Measurements from ENCODE around the gene NCOA7.
A peak's percentile ranks its signal among the peaks of the same experiment; 100 is the strongest.
"Not testable (repeated sequence)": the region's sequence is repeated elsewhere in the genome, so short reads cannot be mapped to it uniquely, and the experiment has no call there.

NCOA7 gene

GRCh38 chr6:125802383-125802782 is 11.6 kb downstream of the NCOA7 start:
- peak overlapping the region; percentile 34 for H3K9ac ChIP-seq (ENCODE audit: low read length)
- peaks cover 7% of the 10 kb centered on the region for H3K36me3 ChIP-seq (replicated peaks; ENCODE audit: low read depth, low read length)
- H3K27ac ChIP-seq (ENCODE audit: low read length): peak overlapping the region; percentile 84
- TF ChIP-seq CTCF (IDR thresholded peaks at IDR 0.05; ENCODE audit: low read depth, low read length): no peak
- no peak for TF ChIP-seq EZH2phosphoT487 (IDR thresholded peaks at IDR 0.05; ENCODE audit: low read depth)
- H4K20me1 ChIP-seq (ENCODE audit: insufficient read depth, low read length): no peaks in the 10 kb centered on the region
- H3K4me1 ChIP-seq (ENCODE audit: low read length): peaks cover 90% of the 10 kb centered on the region
- H3K4me3 ChIP-seq (ENCODE audit: low read length): peak overlapping the region; percentile 55
- H3K27me3 ChIP-seq (ENCODE audit: low read depth, low read length): no peaks in the 10 kb centered on the region
- H2AFZ ChIP-seq (ENCODE audit: low read depth, low read length): no peak overlapping the region
- no peaks in the 10 kb centered on the region for H3K9me3 ChIP-seq (ENCODE audit: insufficient read depth, low read length)
- H3K79me2 ChIP-seq (ENCODE audit: low read length): peaks cover 73% of the 10 kb centered on the region
- peak overlapping the region; percentile 80 for H3K4me2 ChIP-seq (ENCODE audit: low read length)

- Histone ChIP-seq H2AFZ (ENCODE audit: low read depth, low read length) (no peak overlapping the region), H3K4me1 (ENCODE audit: low read length) (peaks cover 90% of the 10 kb centered on the region), H3K27ac (ENCODE audit: low read length) (peak overlapping the region; percentile 84), H3K9ac (ENCODE audit: low read length) (peak overlapping the region; percentile 39), H4K20me1 (ENCODE audit: insufficient read depth, low read length) (peaks cover 3% of the 10 kb centered on the region; the same call in 1 of the 2 replicates), H3K9me3 (ENCODE audit: insufficient read depth, low read length) (no peaks in the 10 kb centered on the region), H3K4me2 (ENCODE audit: low read length) (peak overlapping the region; percentile 80), H3K27me3 (ENCODE audit: low read depth, low read length) (no peaks in the 10 kb centered on the region), H3K79me2 (ENCODE audit: low read length) (peaks cover 71% of the 10 kb centered on the region), H3K4me3 (ENCODE audit: low read length) (peak overlapping the region; percentile 55), H3K36me3 (replicated peaks; ENCODE audit: low read depth, low read length) (peaks cover 7% of the 10 kb centered on the region)
- TF ChIP-seq CTCF (IDR thresholded peaks at IDR 0.05; ENCODE audit: low read depth, low read length): no peak
- no peak for TF ChIP-seq EZH2phosphoT487 (IDR thresholded peaks at IDR 0.05; ENCODE audit: low read depth)
Measured at GRCh38 chr6:125802943-125803377, 12.2 kb downstream of the NCOA7 start.

- H3K4me3 ChIP-seq (ENCODE audit: low read length): peak overlapping the region; percentile 55; the same call in 1 of the 2 replicates
- peak overlapping the region; percentile 80 for H3K4me2 ChIP-seq (ENCODE audit: low read length)
- H3K9me3 ChIP-seq (ENCODE audit: insufficient read depth, low read length): no peaks in the 10 kb centered on the region
- peak overlapping the region; percentile 84 for H3K27ac ChIP-seq (ENCODE audit: low read length)
- H3K27me3 ChIP-seq (ENCODE audit: low read depth, low read length): no peaks in the 10 kb centered on the region
- no peak overlapping the region for H3K9ac ChIP-seq (ENCODE audit: low read length)
- H2AFZ ChIP-seq (ENCODE audit: low read depth, low read length): no peak overlapping the region
- peaks cover 93% of the 10 kb centered on the region for H3K4me1 ChIP-seq (ENCODE audit: low read length)
- peaks cover 7% of the 10 kb centered on the region for H3K36me3 ChIP-seq (replicated peaks; ENCODE audit: low read depth, low read length)
- TF ChIP-seq CTCF (IDR thresholded peaks at IDR 0.05; ENCODE audit: low read depth, low read length) (no peak), EZH2phosphoT487 (IDR thresholded peaks at IDR 0.05; ENCODE audit: low read depth) (no peak)
- peaks cover 4% of the 10 kb centered on the region; the same call in 1 of the 2 replicates for H4K20me1 ChIP-seq (ENCODE audit: insufficient read depth, low read length)
- peaks cover 81% of the 10 kb centered on the region for H3K79me2 ChIP-seq (ENCODE audit: low read length)
Measured at GRCh38 chr6:125804264-125804663, 13.5 kb downstream of the NCOA7 start.

GRCh38 chr6:125804866-125805425 is 14.2 kb downstream of the NCOA7 start:
- not testable (repeated sequence) for H3K9ac ChIP-seq (ENCODE audit: low read length); H3K27me3 ChIP-seq (ENCODE audit: low read depth, low read length); H3K9me3 ChIP-seq (ENCODE audit: insufficient read depth, low read length); H4K20me1 ChIP-seq (ENCODE audit: insufficient read depth, low read length); H3K36me3 ChIP-seq (replicated peaks; ENCODE audit: low read depth, low read length); H3K4me3 ChIP-seq (ENCODE audit: low read length); H2AFZ ChIP-seq (ENCODE audit: low read depth, low read length)
- H3K27ac ChIP-seq (ENCODE audit: low read length): peak overlapping the region; percentile 65
- peaks cover 93% of the 10 kb centered on the region for H3K4me1 ChIP-seq (ENCODE audit: low read length)
- peaks cover 82% of the 10 kb centered on the region for H3K79me2 ChIP-seq (ENCODE audit: low read length)
- peak overlapping the region; percentile 80 for H3K4me2 ChIP-seq (ENCODE audit: low read length)

All from OCI-LY3 (cell line).